HL-60 (cell line): ENCODE results near the gene DPH2.

ENCODE experiments used
- DNase-seq, 2 experiments: peaks; one replicate each; pipeline ENCODE4 v3.0.0-alpha.2; 2010 to 2020; ENCODE audit warnings: low read depth in 1 of 2, low spot score in 1 of 2
- H3K27ac ChIP-seq: fragments of 250-450 bp; sonication (Bioruptor Pico); replicated peaks from 2 replicates; pipeline ENCODE4 v1.5.1; 2020; ENCODE audit warnings: mild to moderate bottlenecking, moderate library complexity
- H3K27me3 ChIP-seq: fragments of 250-450 bp; sonication (Bioruptor Pico); 2 replicates; pipeline ENCODE4 v1.5.1; 2021; ENCODE audit warnings: mild to moderate bottlenecking, moderate library complexity; ENCODE audit not compliant: insufficient read depth, poor library complexity, severe bottlenecking
- H3K4me3 ChIP-seq: replicated peaks from 2 replicates; pipeline ENCODE4 v1.5.1; 2011; ENCODE audit warnings: mild to moderate bottlenecking, control low read depth, low read length; ENCODE audit not compliant: insufficient read depth
- GABPA ChIP-seq: IDR thresholded peaks from 2 replicates; pipeline ENCODE4 v1.6.1; 2012; ENCODE audit warnings: low read depth
- POLR2AphosphoS5 ChIP-seq: IDR thresholded peaks from 2 replicates; pipeline ENCODE4 v1.6.1; 2012; ENCODE audit warnings: low read depth
- REST ChIP-seq: IDR thresholded peaks from 2 replicates; pipeline ENCODE4 v1.6.1; 2012; ENCODE audit warnings: low read depth; ENCODE audit not compliant: insufficient replicate concordance
- SPI1 ChIP-seq: IDR thresholded peaks from 2 replicates; pipeline ENCODE4 v1.6.1; 2012; ENCODE audit warnings: low read depth, mild to moderate bottlenecking, borderline replicate concordance
- TF ChIP-seq, protein P1 (sequence below): IDR thresholded peaks from one replicate; pipeline ENCODE4 v1.5.1; 2011; ENCODE audit warnings: low read length, control low read depth, inconsistent platforms; ENCODE audit not compliant: insufficient read depth

DPH2 gene

DNA sequence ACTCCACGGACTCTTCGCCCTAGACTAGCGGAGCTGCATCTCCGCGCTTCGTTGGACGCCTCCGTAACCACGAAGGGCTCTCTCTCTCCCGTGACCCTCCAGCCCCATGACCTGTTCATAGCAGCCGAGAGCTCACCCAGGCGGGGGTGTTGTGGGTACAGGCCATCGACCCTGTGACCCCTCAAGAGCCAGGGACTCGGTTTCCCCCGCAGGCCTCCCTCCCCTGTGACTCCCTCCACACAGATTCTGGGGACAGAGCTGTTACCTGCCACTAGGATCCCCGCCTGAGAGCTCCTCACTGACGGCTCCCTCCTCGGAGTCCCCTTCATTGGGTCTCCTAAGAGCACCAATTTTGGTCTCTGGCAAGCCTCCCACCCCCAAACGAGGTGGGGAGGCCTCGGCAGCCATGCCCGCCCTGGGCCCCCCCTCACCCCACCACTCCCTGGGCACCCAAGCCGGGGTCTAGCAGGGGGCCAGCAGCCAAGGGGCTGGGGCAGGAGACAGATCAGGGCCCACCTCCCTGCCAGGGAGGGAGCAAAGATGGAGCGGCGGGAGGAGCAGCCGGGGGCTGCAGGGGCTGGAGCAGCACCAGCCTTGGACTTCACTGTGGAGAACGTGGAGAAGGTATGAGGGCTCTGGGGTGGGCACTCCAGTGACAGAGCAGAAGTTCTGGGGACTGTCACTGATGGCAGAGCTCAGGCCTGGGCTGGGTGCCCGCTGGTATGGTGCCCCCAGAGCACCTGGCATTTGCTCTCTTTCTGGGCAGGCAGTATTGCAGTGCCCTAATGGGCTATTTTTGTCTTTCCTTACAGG is 22.5 kb upstream of the DPH2 start:
- H3K27me3 ChIP-seq, result no peaks in the 10 kb centered on the region
- peak overlapping the region; percentile 100 for H3K27ac ChIP-seq
- DNase-seq, result no peak

GRCh38 chr1:43947874-43948437 is 21.9 kb upstream of the DPH2 start:
- peak overlapping the region; percentile 72 for H3K4me3 ChIP-seq
- TF ChIP-seq GABPA (no peak), SPI1 (no peak), POLR2AphosphoS5 (no peak), REST (no peak)
- TF ChIP-seq, protein P1, sequence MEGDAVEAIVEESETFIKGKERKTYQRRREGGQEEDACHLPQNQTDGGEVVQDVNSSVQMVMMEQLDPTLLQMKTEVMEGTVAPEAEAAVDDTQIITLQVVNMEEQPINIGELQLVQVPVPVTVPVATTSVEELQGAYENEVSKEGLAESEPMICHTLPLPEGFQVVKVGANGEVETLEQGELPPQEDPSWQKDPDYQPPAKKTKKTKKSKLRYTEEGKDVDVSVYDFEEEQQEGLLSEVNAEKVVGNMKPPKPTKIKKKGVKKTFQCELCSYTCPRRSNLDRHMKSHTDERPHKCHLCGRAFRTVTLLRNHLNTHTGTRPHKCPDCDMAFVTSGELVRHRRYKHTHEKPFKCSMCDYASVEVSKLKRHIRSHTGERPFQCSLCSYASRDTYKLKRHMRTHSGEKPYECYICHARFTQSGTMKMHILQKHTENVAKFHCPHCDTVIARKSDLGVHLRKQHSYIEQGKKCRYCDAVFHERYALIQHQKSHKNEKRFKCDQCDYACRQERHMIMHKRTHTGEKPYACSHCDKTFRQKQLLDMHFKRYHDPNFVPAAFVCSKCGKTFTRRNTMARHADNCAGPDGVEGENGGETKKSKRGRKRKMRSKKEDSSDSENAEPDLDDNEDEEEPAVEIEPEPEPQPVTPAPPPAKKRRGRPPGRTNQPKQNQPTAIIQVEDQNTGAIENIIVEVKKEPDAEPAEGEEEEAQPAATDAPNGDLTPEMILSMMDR, result no peak
- no peak overlapping the region for H3K27ac ChIP-seq

More for the DNA sequence above, 22.5 kb upstream of the DPH2 start:
- H3K4me3 ChIP-seq, result peak overlapping the region; percentile 72
- TF ChIP-seq POLR2AphosphoS5, result no peak
- no peak for TF ChIP-seq REST
- TF ChIP-seq GABPA, result no peak
- TF ChIP-seq, protein P1, result no peak
- no peak for TF ChIP-seq SPI1

GRCh38 chr1:43949678-43950077 is 20.1 kb upstream of the DPH2 start:
- Histone ChIP-seq H3K27ac (no peak overlapping the region), H3K4me3 (no peak overlapping the region), H3K27me3 (no peaks in the 10 kb centered on the region)
- DNase-seq, result no peak
- TF ChIP-seq REST, result no peak
- TF ChIP-seq SPI1, result no peak
- TF ChIP-seq, protein P1, result no peak
- no peak for TF ChIP-seq POLR2AphosphoS5
- no peak for TF ChIP-seq GABPA

More at GRCh38 chr1:43947874-43948437, 21.9 kb upstream of the DPH2 start:
- H3K27me3 ChIP-seq, result no peaks in the 10 kb centered on the region
- DNase-seq, result no peak
